ENCODE data around the gene NSFL1C. TPM values are rescaled to one million over a fixed set of nuclear protein-coding genes. Genes with fewer than 3 reads are reported as not detected.
A peak's percentile ranks its signal among the peaks of the same experiment; 100 is the strongest.

The NSFL1C gene
- total RNA-seq, 6 donors from 2014 or later: 48.0 to 87.7 (median 71.4) TPM

DNA sequence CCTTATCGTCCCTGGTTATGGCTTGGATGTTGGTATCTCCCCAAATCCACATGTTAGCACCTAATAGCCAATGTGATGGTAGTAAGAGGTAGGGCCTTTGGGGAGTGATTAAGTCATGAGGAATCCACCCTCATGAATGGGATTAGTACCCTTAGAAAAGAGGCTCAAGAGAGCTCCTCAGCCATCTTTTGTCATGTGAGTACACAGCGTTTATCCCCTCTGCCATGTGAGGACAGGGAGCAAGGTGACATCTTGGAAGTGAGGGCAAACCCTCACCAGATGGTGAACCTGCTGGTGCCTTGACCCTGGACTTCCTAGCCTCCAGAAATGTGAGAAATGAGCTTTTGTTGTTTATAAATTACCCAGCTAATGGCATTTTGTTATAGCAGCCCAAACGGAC lies 40.6 kb upstream of the NSFL1C start:
- Histone ChIP-seq H3K4me1 (no peaks in the 10 kb centered on the region), H3K27ac (no peak overlapping the region), H3K36me3 (no peaks in the 10 kb centered on the region), H3K9me3 (no peaks in the 10 kb centered on the region), H3K4me3 (no peak overlapping the region), H3K27me3 (no peaks in the 10 kb centered on the region)
- ATAC-seq (ENCODE audit: low FRiP score in 2 of 2) (no peak), DNase-seq (no peak)
- TF ChIP-seq POLR2AphosphoS5 (IDR thresholded peaks at IDR 0.05) (no peak), EP300 (IDR thresholded peaks at IDR 0.05) (no peak), POLR2A (IDR thresholded peaks at IDR 0.05) (no peak)
- TF ChIP-seq, protein P1, sequence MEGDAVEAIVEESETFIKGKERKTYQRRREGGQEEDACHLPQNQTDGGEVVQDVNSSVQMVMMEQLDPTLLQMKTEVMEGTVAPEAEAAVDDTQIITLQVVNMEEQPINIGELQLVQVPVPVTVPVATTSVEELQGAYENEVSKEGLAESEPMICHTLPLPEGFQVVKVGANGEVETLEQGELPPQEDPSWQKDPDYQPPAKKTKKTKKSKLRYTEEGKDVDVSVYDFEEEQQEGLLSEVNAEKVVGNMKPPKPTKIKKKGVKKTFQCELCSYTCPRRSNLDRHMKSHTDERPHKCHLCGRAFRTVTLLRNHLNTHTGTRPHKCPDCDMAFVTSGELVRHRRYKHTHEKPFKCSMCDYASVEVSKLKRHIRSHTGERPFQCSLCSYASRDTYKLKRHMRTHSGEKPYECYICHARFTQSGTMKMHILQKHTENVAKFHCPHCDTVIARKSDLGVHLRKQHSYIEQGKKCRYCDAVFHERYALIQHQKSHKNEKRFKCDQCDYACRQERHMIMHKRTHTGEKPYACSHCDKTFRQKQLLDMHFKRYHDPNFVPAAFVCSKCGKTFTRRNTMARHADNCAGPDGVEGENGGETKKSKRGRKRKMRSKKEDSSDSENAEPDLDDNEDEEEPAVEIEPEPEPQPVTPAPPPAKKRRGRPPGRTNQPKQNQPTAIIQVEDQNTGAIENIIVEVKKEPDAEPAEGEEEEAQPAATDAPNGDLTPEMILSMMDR (IDR thresholded peaks at IDR 0.05): no peak
- WGBS, 2 donors: 75 to 81% methylated on average over 3 of the region's 3 CpGs

DNA sequence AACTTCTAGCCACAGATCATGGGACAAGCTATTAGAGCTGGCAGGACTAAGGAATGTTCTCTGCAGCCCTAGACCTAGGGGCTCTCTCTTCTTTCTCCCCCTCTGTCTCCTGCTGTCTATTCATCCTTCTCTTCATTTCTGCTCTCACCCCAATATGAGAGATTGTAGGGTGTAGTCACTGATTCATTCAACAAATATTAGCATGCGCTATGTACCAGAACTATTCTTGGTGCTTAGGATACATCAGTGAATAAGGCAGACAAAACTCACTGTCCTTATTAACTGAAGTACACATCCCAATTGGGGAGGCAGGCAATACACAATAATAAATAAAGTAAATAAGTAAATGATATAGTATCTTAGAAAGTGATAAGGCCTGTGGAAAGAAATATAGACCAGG lies 39.2 kb upstream of the NSFL1C start:
- 93% methylated on average over 1 of the region's 1 CpG for WGBS, 2 donors

DNA sequence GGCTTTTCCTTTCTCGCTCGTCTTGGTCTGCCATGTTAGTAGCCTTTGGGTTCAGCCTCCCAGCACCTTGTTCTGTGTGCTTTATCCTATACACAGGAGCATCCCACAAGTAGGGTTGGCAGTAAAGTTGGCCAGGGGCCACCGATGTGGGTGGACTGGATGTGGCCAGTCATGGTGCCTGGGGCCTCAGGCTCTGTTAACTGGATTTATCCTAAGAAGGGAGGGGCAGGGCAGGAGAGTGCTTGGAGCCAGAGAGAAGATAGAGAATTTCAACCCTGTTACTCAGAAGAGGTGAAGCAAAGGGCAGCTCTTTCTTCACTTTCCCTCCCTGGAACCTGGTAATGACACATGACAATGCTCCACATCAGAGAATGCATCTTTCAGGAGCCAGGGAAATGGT lies 38.7 kb upstream of the NSFL1C start:
- H3K9me3 ChIP-seq: no peaks in the 10 kb centered on the region
- DNase-seq (no peak), ATAC-seq (ENCODE audit: low FRiP score in 2 of 2) (no peak)
- TF ChIP-seq, protein P1 (IDR thresholded peaks at IDR 0.05): no peak
- TF ChIP-seq POLR2A (IDR thresholded peaks at IDR 0.05) (no peak), EP300 (IDR thresholded peaks at IDR 0.05) (no peak), POLR2AphosphoS5 (IDR thresholded peaks at IDR 0.05) (no peak)
- H3K36me3 ChIP-seq: no peaks in the 10 kb centered on the region
- H3K4me3 ChIP-seq: no peak overlapping the region
- no peak overlapping the region for H3K27ac ChIP-seq
- no peaks in the 10 kb centered on the region for H3K4me1 ChIP-seq
- no peaks in the 10 kb centered on the region for H3K27me3 ChIP-seq
- 80 to 93% methylated on average over 3 of the region's 3 CpGs for whole genome bisulfite sequencing, 2 donors

More for the DNA sequence above, 39.2 kb upstream of the NSFL1C start:
- TF ChIP-seq, protein P1 (IDR thresholded peaks at IDR 0.05): no peak
- TF ChIP-seq POLR2AphosphoS5 (IDR thresholded peaks at IDR 0.05) (no peak), POLR2A (IDR thresholded peaks at IDR 0.05) (no peak), EP300 (IDR thresholded peaks at IDR 0.05) (no peak)
- Histone ChIP-seq H3K36me3 (no peaks in the 10 kb centered on the region), H3K27ac (no peak overlapping the region), H3K4me1 (no peaks in the 10 kb centered on the region), H3K9me3 (no peaks in the 10 kb centered on the region), H3K27me3 (no peaks in the 10 kb centered on the region), H3K4me3 (no peak overlapping the region)
- ATAC-seq (ENCODE audit: low FRiP score in 2 of 2) (no peak), DNase-seq (no peak)

DNA sequence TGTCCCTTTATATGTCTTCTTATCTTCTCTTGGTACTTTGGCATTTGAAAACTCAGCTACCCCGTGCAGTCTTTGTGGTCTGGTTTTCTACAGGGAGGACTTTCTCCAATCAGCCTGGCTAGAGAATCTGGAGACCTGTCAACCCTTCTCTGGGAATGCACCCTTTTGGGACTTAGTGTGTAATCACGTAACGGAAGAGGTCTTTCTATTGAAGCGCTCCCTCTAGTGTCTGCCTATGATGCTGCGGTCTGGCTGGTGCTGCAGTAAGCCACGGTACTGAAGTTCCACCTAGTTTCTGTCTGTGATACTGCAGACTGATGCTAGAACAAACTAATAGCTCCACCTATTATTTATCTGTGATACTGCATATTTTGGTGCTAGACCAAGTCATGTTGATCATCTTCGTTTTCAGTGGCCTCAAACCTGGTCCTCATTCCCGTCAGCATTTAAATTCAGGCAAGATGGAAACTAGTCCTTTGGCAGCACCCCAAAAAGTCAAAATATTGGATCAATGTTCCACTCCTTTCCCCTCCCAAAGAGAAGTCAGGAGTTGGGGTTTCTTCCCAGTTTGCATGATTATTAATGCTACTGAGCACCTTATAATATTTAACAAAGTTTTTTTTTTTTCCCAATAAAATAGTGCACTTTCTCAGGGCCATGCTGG lies 37.0 kb upstream of the NSFL1C start:
- WGBS, 2 donors: 4 to 6% methylated on average over 8 of the region's 8 CpGs
- DNase-seq: peak in 1 of 2 donors; percentile 87
- H3K27me3 ChIP-seq: no peaks in the 10 kb centered on the region
- no peak overlapping the region for H3K27ac ChIP-seq
- TF ChIP-seq, protein P1 (IDR thresholded peaks at IDR 0.05): peak; percentile 78 to 94 (median 91)
- no peak for TF ChIP-seq POLR2AphosphoS5 (IDR thresholded peaks at IDR 0.05)
- no peaks in the 10 kb centered on the region for H3K36me3 ChIP-seq
- peak; percentile 94 to 96 for ATAC-seq (ENCODE audit: low FRiP score in 2 of 2)
- no peak overlapping the region for H3K4me3 ChIP-seq
- no peaks in the 10 kb centered on the region for H3K9me3 ChIP-seq
- H3K4me1 ChIP-seq: no peaks in the 10 kb centered on the region

DNA sequence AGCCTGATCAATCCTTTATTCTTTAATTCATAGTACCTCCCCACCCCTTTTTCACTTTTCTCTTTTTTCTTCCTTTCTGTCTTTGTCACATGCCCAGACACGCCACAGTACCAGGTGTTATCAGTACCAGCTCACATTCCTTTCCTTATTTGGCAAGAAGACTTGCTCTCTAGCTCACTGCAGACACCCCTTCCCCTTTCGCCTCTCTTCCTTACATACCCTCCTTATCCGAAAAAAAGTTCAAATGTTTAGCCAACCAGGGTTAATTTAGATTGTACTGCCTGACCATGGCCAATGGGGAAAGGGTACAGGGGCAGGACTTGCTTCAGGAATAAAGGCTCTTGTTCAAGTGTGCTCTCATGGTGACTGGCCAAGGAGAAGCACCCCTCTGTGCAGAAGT lies 33.8 kb upstream of the NSFL1C start:
- 41 to 44% methylated on average over 3 of the region's 3 CpGs for WGBS, 2 donors
- Histone ChIP-seq H3K27ac (no peak overlapping the region), H3K36me3 (no peaks in the 10 kb centered on the region), H3K4me3 (no peak overlapping the region), H3K4me1 (no peaks in the 10 kb centered on the region), H3K27me3 (no peaks in the 10 kb centered on the region), H3K9me3 (no peaks in the 10 kb centered on the region)
- DNase-seq: no peak
- no peak for TF ChIP-seq EP300 (IDR thresholded peaks at IDR 0.05)
- no peak for TF ChIP-seq POLR2AphosphoS5 (IDR thresholded peaks at IDR 0.05)
- TF ChIP-seq, protein P1 (IDR thresholded peaks at IDR 0.05): no peak
- no peak for TF ChIP-seq POLR2A (IDR thresholded peaks at IDR 0.05)
- ATAC-seq (ENCODE audit: low FRiP score in 2 of 2): no peak

All from upper lobe of left lung (tissue), 6 donors.